Keratinocyte (primary cell): ENCODE measurements around the gene TRIM14. TPM values are rescaled to one million over a fixed set of nuclear protein-coding genes. Genes with fewer than 3 reads are reported as not detected.

Experiments used
- DNase-seq: peaks from one replicate; pipeline ENCODE4 v3.0.0-alpha.2; 2011; ENCODE audit warnings: low read depth, missing footprints, low spot score
- FAIRE-seq: peaks from 2 replicates; lab custom pipeline; 2011; peaks lifted over from hg19 to GRCh38; lab: Jason Lieb, UNC
- H2AFZ ChIP-seq: 2 replicates; pipeline ENCODE4 v1.6.0; 2012; ENCODE audit warnings: low read length, control low read depth, inconsistent platforms; ENCODE audit not compliant: control insufficient read depth
- H3K27ac ChIP-seq: 2 replicates; pipeline ENCODE4 v1.5.1; 2011; ENCODE audit warnings: low read length; ENCODE audit not compliant: control insufficient read depth, insufficient read depth
- H3K27me3 ChIP-seq: 3 replicates; pipeline ENCODE4 v1.6.0; 2011; ENCODE audit warnings: low read length; ENCODE audit not compliant: control insufficient read depth, insufficient read depth; ENCODE audit errors: extremely low read depth
- H3K36me3 ChIP-seq, 2 experiments: 2 replicates in 1 of 2; 3 replicates in 1 of 2; pipeline ENCODE4 v1.5.1; 2011; ENCODE audit warnings: low read length in 2 of 2, mild to moderate bottlenecking in 1 of 2; ENCODE audit not compliant: control insufficient read depth in 2 of 2, insufficient read depth in 2 of 2; ENCODE audit errors: extremely low read depth in 1 of 2
- H3K4me1 ChIP-seq: 3 replicates; pipeline ENCODE4 v1.5.1; 2011; ENCODE audit warnings: low read length; ENCODE audit not compliant: control insufficient read depth, insufficient read depth; ENCODE audit errors: extremely low read depth
- H3K4me2 ChIP-seq: 3 replicates; pipeline ENCODE4 v1.6.0; 2011; ENCODE audit warnings: low read depth, low read length; ENCODE audit not compliant: control insufficient read depth, insufficient read depth; ENCODE audit errors: extremely low read depth
- H3K4me3 ChIP-seq, 3 experiments: fragments of 200-600 bp in 1 of 3; sonication (generic) in 1 of 3; 2 replicates in 2 of 3; 3 replicates in 1 of 3; pipeline ENCODE4 v1.5.1; 2011 to 2016; ENCODE audit warnings: low read length in 3 of 3, mild to moderate bottlenecking in 3 of 3, control low read depth in 2 of 3, inconsistent platforms in 1 of 3, low read depth in 1 of 3, mixed read lengths in 1 of 3, mixed run types in 1 of 3, moderate library complexity in 1 of 3; ENCODE audit not compliant: control insufficient read depth in 2 of 3, insufficient read depth in 2 of 3; ENCODE audit errors: extremely low read depth in 1 of 3
- H3K79me2 ChIP-seq: 2 replicates; pipeline ENCODE4 v1.6.0; 2012; ENCODE audit warnings: low read length; ENCODE audit not compliant: control insufficient read depth, insufficient read depth
- H3K9ac ChIP-seq: 3 replicates; pipeline ENCODE4 v1.6.0; 2011; ENCODE audit warnings: low read length; ENCODE audit not compliant: control insufficient read depth, insufficient read depth; ENCODE audit errors: extremely low read depth
- H3K9me1 ChIP-seq: 3 replicates; pipeline ENCODE4 v1.6.0; 2011; ENCODE audit warnings: low read length; ENCODE audit not compliant: control insufficient read depth, insufficient read depth; ENCODE audit errors: extremely low read depth
- H3K9me3 ChIP-seq: 2 replicates; pipeline ENCODE4 v1.5.1; 2012; ENCODE audit warnings: low read depth, low read length; ENCODE audit not compliant: control insufficient read depth
- H4K20me1 ChIP-seq: 3 replicates; pipeline ENCODE4 v1.6.0; 2011; ENCODE audit warnings: low read length; ENCODE audit not compliant: control insufficient read depth, insufficient read depth; ENCODE audit errors: extremely low read depth
- EZH2 ChIP-seq: IDR thresholded peaks from one replicate; pipeline ENCODE4 v1.6.1; 2012; ENCODE audit warnings: inconsistent platforms, mild to moderate bottlenecking, low read length, moderate library complexity
- dilution Hi-C: fragments of 300-500 bp; cut with MboI; formaldehyde crosslinking; loops from one replicate; pipeline ENCODE4 v1.7.0; 2020; ENCODE audit warnings: low sequenced_read_pairs; ENCODE audit not compliant: extremely low pct_ligation_motif_present
- polyA plus RNA-seq, 5 experiments: library from polyadenylated mRNA; depleted of rRNA in 3 of 5; stranded (reverse) in 3 of 5; stranded (forward) in 1 of 5; unstranded in 1 of 5; fragments of >200 nt; gene quantifications; 1 replicate in 1 of 5; 2 replicates in 3 of 5; 3 replicates in 1 of 5; pipeline versions ENCODE4 v1.2.1 to v1.2.3, GENCODE V29; 2011 to 2012; ENCODE audit warnings: missing spikeins in 2 of 5, low read depth in 1 of 5, low replicate concordance in 1 of 5
- TF ChIP-seq, protein P1 (sequence below), 3 experiments: IDR thresholded peaks in 1 of 3; conservative IDR thresholded peaks in 1 of 3; optimal IDR thresholded peaks in 1 of 3; 2 replicates in 2 of 3; 3 replicates in 1 of 3; pipeline versions ENCODE3 to v1.5.1; 2011; ENCODE audit warnings: low read length in 3 of 3, mild to moderate bottlenecking in 3 of 3, moderate library complexity in 2 of 3, control low read depth in 1 of 3, inconsistent platforms in 1 of 3; ENCODE audit not compliant: insufficient read depth in 2 of 3; ENCODE audit errors: extremely low read depth in 1 of 3

The TRIM14 gene
- polyA plus RNA-seq, 1 donor (not counting 4 experiments of a cell fraction or from before 2014, with no cell fraction given) = 22.1 TPM

DNA sequence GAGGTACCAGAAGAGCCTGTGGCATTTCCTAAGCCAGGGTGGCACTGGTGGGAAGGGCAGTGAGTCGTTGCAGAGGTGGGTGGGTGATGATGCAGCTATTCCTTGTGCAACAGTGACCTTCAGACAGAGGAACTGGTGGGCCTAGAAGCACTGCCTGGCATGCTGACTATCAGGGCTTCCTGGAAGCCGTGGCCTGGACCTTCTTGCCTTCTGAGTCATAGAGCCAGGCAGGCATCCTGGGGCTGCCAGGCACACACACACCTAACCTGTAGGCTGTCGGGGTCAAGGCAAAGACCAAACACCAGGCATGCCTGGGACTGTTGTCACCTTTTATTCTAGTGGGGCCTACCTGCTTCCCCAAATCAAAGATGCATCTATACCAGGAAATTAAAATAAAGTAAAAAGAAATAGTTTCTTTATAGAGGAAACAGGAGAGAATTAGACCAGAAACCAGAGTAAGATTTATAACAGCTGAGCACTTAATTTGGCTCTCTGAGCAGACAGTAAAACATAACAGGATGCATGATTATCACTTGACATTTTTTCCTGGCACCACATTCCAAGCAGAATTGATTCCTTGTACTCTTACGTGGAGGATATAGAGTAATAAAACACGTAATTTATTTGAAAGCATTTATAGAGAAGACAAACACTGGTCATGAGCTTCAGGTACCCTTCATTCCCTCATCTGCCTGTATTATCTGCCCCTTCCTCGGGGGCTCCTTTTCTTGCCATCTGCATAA is 37.4 kb downstream of the TRIM14 start:
- no peaks in the 10 kb centered on the region for H3K9me1 ChIP-seq
- H3K27ac ChIP-seq = peak overlapping the region; percentile 1
- no peak for TF ChIP-seq EZH2
- TF ChIP-seq, protein P1, sequence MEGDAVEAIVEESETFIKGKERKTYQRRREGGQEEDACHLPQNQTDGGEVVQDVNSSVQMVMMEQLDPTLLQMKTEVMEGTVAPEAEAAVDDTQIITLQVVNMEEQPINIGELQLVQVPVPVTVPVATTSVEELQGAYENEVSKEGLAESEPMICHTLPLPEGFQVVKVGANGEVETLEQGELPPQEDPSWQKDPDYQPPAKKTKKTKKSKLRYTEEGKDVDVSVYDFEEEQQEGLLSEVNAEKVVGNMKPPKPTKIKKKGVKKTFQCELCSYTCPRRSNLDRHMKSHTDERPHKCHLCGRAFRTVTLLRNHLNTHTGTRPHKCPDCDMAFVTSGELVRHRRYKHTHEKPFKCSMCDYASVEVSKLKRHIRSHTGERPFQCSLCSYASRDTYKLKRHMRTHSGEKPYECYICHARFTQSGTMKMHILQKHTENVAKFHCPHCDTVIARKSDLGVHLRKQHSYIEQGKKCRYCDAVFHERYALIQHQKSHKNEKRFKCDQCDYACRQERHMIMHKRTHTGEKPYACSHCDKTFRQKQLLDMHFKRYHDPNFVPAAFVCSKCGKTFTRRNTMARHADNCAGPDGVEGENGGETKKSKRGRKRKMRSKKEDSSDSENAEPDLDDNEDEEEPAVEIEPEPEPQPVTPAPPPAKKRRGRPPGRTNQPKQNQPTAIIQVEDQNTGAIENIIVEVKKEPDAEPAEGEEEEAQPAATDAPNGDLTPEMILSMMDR (optimal IDR thresholded peaks at IDR 0.05 in 1 of 3, IDR thresholded peaks at IDR 0.05 in 1 of 3, conservative IDR thresholded peaks at IDR 0.05 in 1 of 3; ENCODE audit: extremely low read depth in 1 of 3, insufficient read depth in 2 of 3, low read length in 3 of 3) = no peak
- no peak overlapping the region for H3K4me2 ChIP-seq
- H3K4me3 ChIP-seq = no peak overlapping the region
- H3K9me3 ChIP-seq = no peaks in the 10 kb centered on the region
- no peaks in the 10 kb centered on the region for H3K79me2 ChIP-seq
- peaks cover 7% of the 10 kb centered on the region for H3K4me1 ChIP-seq
- dilution Hi-C loops = no loop called here
- DNase-seq (no peak), FAIRE-seq (peak; percentile 75)
- no peak overlapping the region for H3K9ac ChIP-seq
- no peaks in the 10 kb centered on the region for H3K27me3 ChIP-seq
- no peak overlapping the region for H2AFZ ChIP-seq
- H3K36me3 ChIP-seq = peaks cover 25 to 49% of the 10 kb centered on the region in 2 experiments
- H4K20me1 ChIP-seq = peaks cover 2% of the 10 kb centered on the region

GRCh38 chr9:98080780-98081179 is 38.2 kb downstream of the TRIM14 start:
- Histone ChIP-seq H3K4me3 (no peak overlapping the region), H3K4me2 (no peak overlapping the region), H3K27me3 (no peaks in the 10 kb centered on the region), H3K9ac (no peak overlapping the region), H3K79me2 (no peaks in the 10 kb centered on the region), H2AFZ (no peak overlapping the region), H4K20me1 (no peaks in the 10 kb centered on the region), H3K4me1 (peaks cover 9% of the 10 kb centered on the region), H3K27ac (peak overlapping the region; percentile 1), H3K36me3 (peaks cover 27 to 49% of the 10 kb centered on the region in 2 experiments), H3K9me3 (no peaks in the 10 kb centered on the region), H3K9me1 (no peaks in the 10 kb centered on the region)
- TF ChIP-seq, protein P1 (optimal IDR thresholded peaks at IDR 0.05 in 1 of 3, IDR thresholded peaks at IDR 0.05 in 1 of 3, conservative IDR thresholded peaks at IDR 0.05 in 1 of 3; ENCODE audit: extremely low read depth in 1 of 3, insufficient read depth in 2 of 3, low read length in 3 of 3) = no peak
- no peak for TF ChIP-seq EZH2
- no peak for DNase-seq
- dilution Hi-C loops = no loop called here
- no peak for FAIRE-seq
